GM12873 (cell line): ENCODE data around the gene CLRN3.

Experiments used
- TF ChIP-seq, protein P1 (sequence below): IDR thresholded peaks from 2 replicates; pipeline ENCODE4 v1.5.1; 2012; ENCODE audit warnings: low read depth, mild to moderate bottlenecking, moderate library complexity, low read length, control low read depth; ENCODE audit not compliant: insufficient read depth; ENCODE audit errors: missing control alignments

Gene CLRN3

DNA sequence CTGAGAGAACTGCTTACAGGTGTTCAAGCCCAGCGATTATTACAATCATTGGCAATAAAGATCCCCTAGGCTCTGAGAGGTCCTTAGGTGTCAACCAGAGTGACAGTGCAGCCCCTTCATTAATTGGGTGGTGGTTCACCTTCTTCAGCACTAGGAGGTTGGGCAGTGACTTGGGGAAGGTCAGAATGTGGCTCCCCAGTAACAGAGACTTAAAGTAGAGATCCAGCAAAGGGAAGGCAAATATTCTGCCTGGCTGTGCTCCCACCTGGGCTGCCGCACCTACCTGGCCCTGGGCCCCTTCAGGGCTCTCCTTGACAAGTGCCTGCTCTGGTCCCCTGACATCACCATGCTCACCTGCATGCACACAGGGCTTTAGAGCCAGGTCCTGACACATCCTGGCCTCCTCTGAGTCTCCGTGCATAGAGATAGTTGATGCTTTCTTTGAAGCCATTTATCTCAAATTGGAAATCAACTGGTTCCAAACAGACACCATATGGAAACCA lies 1.9 kb downstream of the CLRN3 start:
- TF ChIP-seq, protein P1, sequence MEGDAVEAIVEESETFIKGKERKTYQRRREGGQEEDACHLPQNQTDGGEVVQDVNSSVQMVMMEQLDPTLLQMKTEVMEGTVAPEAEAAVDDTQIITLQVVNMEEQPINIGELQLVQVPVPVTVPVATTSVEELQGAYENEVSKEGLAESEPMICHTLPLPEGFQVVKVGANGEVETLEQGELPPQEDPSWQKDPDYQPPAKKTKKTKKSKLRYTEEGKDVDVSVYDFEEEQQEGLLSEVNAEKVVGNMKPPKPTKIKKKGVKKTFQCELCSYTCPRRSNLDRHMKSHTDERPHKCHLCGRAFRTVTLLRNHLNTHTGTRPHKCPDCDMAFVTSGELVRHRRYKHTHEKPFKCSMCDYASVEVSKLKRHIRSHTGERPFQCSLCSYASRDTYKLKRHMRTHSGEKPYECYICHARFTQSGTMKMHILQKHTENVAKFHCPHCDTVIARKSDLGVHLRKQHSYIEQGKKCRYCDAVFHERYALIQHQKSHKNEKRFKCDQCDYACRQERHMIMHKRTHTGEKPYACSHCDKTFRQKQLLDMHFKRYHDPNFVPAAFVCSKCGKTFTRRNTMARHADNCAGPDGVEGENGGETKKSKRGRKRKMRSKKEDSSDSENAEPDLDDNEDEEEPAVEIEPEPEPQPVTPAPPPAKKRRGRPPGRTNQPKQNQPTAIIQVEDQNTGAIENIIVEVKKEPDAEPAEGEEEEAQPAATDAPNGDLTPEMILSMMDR: no peak

GRCh38 chr10:127890216-127890615 lies 2.5 kb downstream of the CLRN3 start:
- TF ChIP-seq, protein P1: no peak

- TF ChIP-seq, protein P1: no peak
Measured at GRCh38 chr10:127889605-127890195, 3.0 kb downstream of the CLRN3 start.

DNA sequence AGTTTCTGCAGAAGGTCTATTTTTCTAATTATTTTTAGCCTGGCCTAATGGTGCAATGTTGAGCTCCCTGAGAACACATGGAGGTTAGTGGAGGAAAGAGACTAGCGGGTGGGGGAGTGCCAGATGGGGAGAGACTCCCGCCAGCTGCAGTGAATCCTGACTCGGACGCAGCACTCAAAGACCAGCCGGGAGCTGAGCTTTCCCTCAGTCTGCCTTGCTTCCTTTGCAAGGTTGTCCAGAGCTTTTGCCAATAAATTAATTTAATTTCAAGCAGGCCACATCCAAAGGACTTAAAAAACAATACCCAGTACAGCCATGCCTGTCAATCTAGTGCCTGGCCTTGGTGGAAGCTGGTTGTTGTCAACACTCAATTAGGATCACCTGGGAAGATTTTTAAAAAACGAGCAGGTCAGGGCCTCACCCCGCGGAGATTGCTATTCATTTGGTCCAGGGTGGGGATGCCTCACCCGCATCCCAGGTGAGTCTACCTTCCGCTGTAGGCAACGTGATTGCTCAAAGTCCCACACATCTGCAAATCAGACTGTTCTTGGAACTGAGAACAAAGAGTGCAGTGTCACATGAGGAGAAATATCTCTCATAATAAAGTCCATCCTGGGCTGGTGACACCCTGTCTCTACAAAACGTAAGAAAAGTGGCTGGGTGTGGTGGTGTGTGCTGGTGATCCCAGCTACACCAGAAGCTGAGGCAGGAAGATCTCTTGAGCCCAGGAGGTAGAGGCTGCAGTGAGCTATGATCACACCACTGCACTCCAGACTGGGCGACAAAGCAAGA lies 4.0 kb downstream of the CLRN3 start:
- TF ChIP-seq, protein P1: no peak

DNA sequence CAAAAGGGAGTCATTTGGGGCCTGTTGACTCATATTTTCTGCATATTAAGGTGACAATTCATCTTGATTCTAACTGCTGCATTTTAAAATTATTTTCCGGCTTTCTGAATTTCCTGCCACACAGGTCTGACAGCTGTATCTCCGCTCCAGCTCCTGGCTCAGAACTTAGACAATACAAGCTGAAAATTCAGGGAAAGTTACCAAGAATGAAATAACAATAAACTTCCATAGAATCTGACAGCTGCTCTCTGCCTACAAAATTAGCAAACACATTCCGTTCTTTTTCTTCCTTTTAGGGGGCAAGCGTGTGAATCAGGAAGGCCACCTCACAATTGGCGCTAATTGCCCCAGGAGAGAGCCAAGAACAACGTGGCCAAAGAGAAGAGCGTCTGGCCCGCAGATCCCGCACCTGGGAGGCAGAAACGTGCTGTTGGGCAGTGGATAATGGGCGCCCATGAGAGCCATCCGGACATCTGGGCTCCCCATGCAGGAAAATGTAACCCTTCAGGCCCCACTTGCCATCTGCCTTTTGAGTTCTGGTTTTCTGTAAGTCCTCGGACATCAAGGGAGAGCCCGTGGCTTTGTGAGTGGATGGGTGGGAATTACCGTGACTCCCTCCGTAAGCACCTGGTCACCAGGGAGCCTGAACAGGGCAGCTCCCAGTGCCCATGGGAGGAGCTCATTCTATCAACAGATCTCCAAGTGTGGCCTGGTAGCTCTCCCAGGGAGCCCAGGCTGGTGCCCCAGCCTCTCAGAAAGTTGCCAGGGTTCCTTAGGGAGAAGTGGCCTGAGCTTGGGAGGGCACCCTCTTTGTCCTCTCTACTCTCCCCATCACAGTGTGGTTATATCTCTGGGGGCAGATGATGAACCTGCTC lies 5.0 kb downstream of the CLRN3 start:
- TF ChIP-seq, protein P1: no peak

- TF ChIP-seq, protein P1: no peak
Measured at GRCh38 chr10:127886371-127887051, 6.2 kb downstream of the CLRN3 start.
